HepG2 (cell line): ENCODE results near the gene KCNMA1. TPM values are rescaled to one million over a fixed set of nuclear protein-coding genes. Genes with fewer than 3 reads are reported as not detected.

Source experiments
- ATAC-seq: fragments of 200-7000 bp; cut with Tn5 transposase; 3 replicates; pipeline ENCODE4 v1.9.1; 2020; ENCODE audit warnings: mild to moderate bottlenecking, moderate library complexity
- BruUV-seq: library from RNA; stranded (reverse); fragments of 400-500 nt; replicated peaks from 2 replicates; lab custom pipeline; 2021; lab: Mats Ljungman, UMichigan
- CTCF ChIA-PET: fragments of 300-600 bp; formaldehyde crosslinking; extraction: SDS; loops from one replicate; lab custom pipeline; 2021; ENCODE audit warnings: low total read pairs, inconsistent platforms, low intra/inter-chr PET ratio; lab: Yijun Ruan, JAX
- POLR2A ChIA-PET: fragments of 350-600 bp; sonication (Branson Sonifier 250); formaldehyde crosslinking; loops from one replicate; lab custom pipeline; 2020; ENCODE audit warnings: antibody characterized with exemption, inconsistent platforms; lab: Yijun Ruan, JAX
- DNase-seq: peaks from one replicate; pipeline ENCODE4 v3.0.0-alpha.2; 2015; ENCODE audit warnings: low spot score
- FAIRE-seq: peaks from 3 replicates; lab custom pipeline; 2011; peaks lifted over from hg19 to GRCh38; lab: Jason Lieb, UNC
- H2AFZ ChIP-seq: one replicate; pipeline ENCODE4 v1.6.1; 2011; ENCODE audit warnings: low read length, inconsistent platforms
- H3K27ac ChIP-seq: fragments of 300-600 bp; 3 replicates; pipeline ENCODE4 v1.8.0; 2011; ENCODE audit warnings: mixed run types, mild to moderate bottlenecking, mixed read lengths, low read length, inconsistent platforms; ENCODE audit not compliant: insufficient read depth; ENCODE audit errors: extremely low read length
- H3K27me3 ChIP-seq, 2 experiments: fragments of 200-600 bp in 1 of 2; 2 replicates in 1 of 2; 3 replicates in 1 of 2; pipeline versions ENCODE4 v1.6.0 to v1.8.0; 2011; ENCODE audit warnings: low read length in 2 of 2, mild to moderate bottlenecking in 2 of 2, moderate library complexity in 2 of 2, inconsistent platforms in 1 of 2; ENCODE audit not compliant: insufficient read depth in 2 of 2, control insufficient read depth in 1 of 2
- H3K36me3 ChIP-seq, 2 experiments: fragments of 200-600 bp in 1 of 2; replicated peaks in 1 of 2; 2 replicates in 1 of 2; 3 replicates in 1 of 2; pipeline versions ENCODE4 v1.5.1 to v1.8.0; 2011; ENCODE audit warnings: low read length in 2 of 2, inconsistent platforms in 1 of 2; ENCODE audit not compliant: insufficient read depth in 2 of 2, control insufficient read depth in 1 of 2
- H3K4me1 ChIP-seq: 2 replicates; pipeline ENCODE4 v1.5.1; 2012; ENCODE audit warnings: low read length, inconsistent platforms; ENCODE audit not compliant: insufficient read depth
- H3K4me2 ChIP-seq: 2 replicates; pipeline ENCODE4 v1.6.0; 2011; ENCODE audit warnings: low read depth, low read length, inconsistent platforms
- H3K4me3 ChIP-seq, 3 experiments: fragments of 200-600 bp in 1 of 3; sonication (generic), shearing (Covaris generic) in 1 of 3; replicated peaks in 1 of 3; 2 replicates each; pipeline ENCODE4 v1.5.1; 2011 to 2016; ENCODE audit warnings: low read length in 3 of 3, inconsistent platforms in 2 of 3, low read depth in 2 of 3, mild to moderate bottlenecking in 2 of 3, control low read depth in 1 of 3, mixed read lengths in 1 of 3; ENCODE audit not compliant: insufficient read depth in 1 of 3
- H3K79me2 ChIP-seq: one replicate; pipeline ENCODE4 v1.6.1; 2011; ENCODE audit warnings: low read length, inconsistent platforms; ENCODE audit not compliant: insufficient read depth
- H3K9ac ChIP-seq: 2 replicates; pipeline ENCODE4 v1.6.0; 2011; ENCODE audit warnings: mild to moderate bottlenecking, low read depth, low read length, inconsistent platforms; ENCODE audit not compliant: insufficient read depth
- H3K9me3 ChIP-seq: 2 replicates; pipeline ENCODE4 v1.5.1; 2012; ENCODE audit warnings: mild to moderate bottlenecking, low read length
- H4K20me1 ChIP-seq: 2 replicates; pipeline ENCODE4 v1.6.0; 2011; ENCODE audit warnings: inconsistent platforms, mild to moderate bottlenecking, low read length, moderate library complexity; ENCODE audit not compliant: insufficient read depth
- GABPA ChIP-seq, 2 experiments: IDR thresholded peaks; 2 replicates each; pipeline ENCODE4 v1.6.1; 2011 to 2016; ENCODE audit warnings: low read depth in 2 of 2, low read length in 1 of 2, missing biosample characterization in 1 of 2, missing genetic modification characterization in 1 of 2
- HIVEP1 ChIP-seq: sonication (generic); formaldehyde crosslinking; IDR thresholded peaks from 2 replicates; pipeline ENCODE4 v1.4.0; 2020; ENCODE audit warnings: mild to moderate bottlenecking, missing genetic modification reagents
- KMT2B ChIP-seq: IDR thresholded peaks from 2 replicates; pipeline ENCODE4 v1.6.1; 2016; ENCODE audit warnings: missing genetic modification reagents, missing compliant biosample characterization
- SIN3A ChIP-seq: IDR thresholded peaks from 2 replicates; pipeline ENCODE4 v1.6.1; 2011; ENCODE audit warnings: low read depth, mild to moderate bottlenecking, control low read depth, low read length, borderline replicate concordance
- ZBTB42 ChIP-seq: sonication (generic); formaldehyde crosslinking; IDR thresholded peaks from 2 replicates; pipeline ENCODE4 v1.5.0; 2020; ENCODE audit warnings: mild to moderate bottlenecking, missing genetic modification reagents
- ZNF224 ChIP-seq: sonication (generic); formaldehyde crosslinking; IDR thresholded peaks from 2 replicates; pipeline ENCODE4 v1.5.0; 2020; ENCODE audit warnings: mild to moderate bottlenecking, missing genetic modification reagents
- ZNF24 ChIP-seq: fragments of 450-650 bp; IDR thresholded peaks from 2 replicates; pipeline ENCODE4 v1.6.1; 2017; ENCODE audit warnings: antibody characterized with exemption, mild to moderate bottlenecking
- ZNF678 ChIP-seq: sonication (generic); formaldehyde crosslinking; IDR thresholded peaks from 2 replicates; pipeline ENCODE4 v1.4.0; 2020; ENCODE audit warnings: mild to moderate bottlenecking, missing genetic modification reagents
- ZNF713 ChIP-seq: sonication (generic); formaldehyde crosslinking; IDR thresholded peaks from 2 replicates; pipeline ENCODE4 v1.4.0; 2020; ENCODE audit warnings: mild to moderate bottlenecking, missing genetic modification reagents
- WGBS: methylation state at CpG from one replicate; pipeline ENCODE4 v1.1.6; 2017; ENCODE audit warnings: low lambda C conversion rate; 5-methylcytosine and 5-hydroxymethylcytosine counted together
- in situ Hi-C: cut with HindIII; loops from 2 replicates; pipeline ENCODE4 v1.10.0; 2017; ENCODE audit warnings: low pct_unique_long_range_greater_than_20kb; ENCODE audit not compliant: extremely low pct_ligation_motif_present
- intact Hi-C: fragments of 100-400 bp; cut with micrococcal nuclease; formaldehyde crosslinking; loops from one replicate; pipeline ENCODE4 v1.10.0; 2022; ENCODE audit not compliant: unreplicated experiment
- polyA plus RNA-seq, 8 experiments: library from polyadenylated mRNA; depleted of rRNA in 3 of 8; stranded (reverse) in 7 of 8; unstranded in 1 of 8; fragments of >200 nt; fragmentation: Illumina TruSeq in 4 of 8; extraction: Trizol in 4 of 8; gene quantifications; 2 replicates each; pipeline versions ENCODE4 v1.2.1 to v1.2.3, GENCODE V29; 2011 to 2016; ENCODE audit warnings: low read depth in 4 of 8, missing spikeins in 1 of 8, mixed read lengths in 1 of 8; ENCODE audit not compliant: insufficient read depth in 1 of 8
- total RNA-seq, 5 experiments: library from RNA; depleted of rRNA; stranded (reverse); fragments of >200 nt; fragmentation: Illumina TruSeq; extraction: Trizol; gene quantifications; 2 replicates each; pipeline ENCODE4 v1.2.3, GENCODE V29; 2016; ENCODE audit warnings: low read depth in 1 of 5
- TF ChIP-seq, protein P1 (sequence below): sonication (generic); formaldehyde crosslinking; IDR thresholded peaks from 2 replicates; pipeline ENCODE4 v1.4.0; 2020; ENCODE audit warnings: mild to moderate bottlenecking, missing genetic modification reagents
- TF ChIP-seq, protein P2 (sequence below): IDR thresholded peaks from 2 replicates; pipeline ENCODE4 v1.6.1; 2016
- TF ChIP-seq, protein P3 (sequence below): sonication (generic); formaldehyde crosslinking; IDR thresholded peaks from 2 replicates; pipeline ENCODE4 v1.5.0; 2020; ENCODE audit warnings: missing genetic modification reagents, mild to moderate bottlenecking, borderline replicate concordance
- TF ChIP-seq, protein P4 (sequence below): sonication (generic); formaldehyde crosslinking; IDR thresholded peaks from 2 replicates; pipeline ENCODE4 v1.4.0; 2020; ENCODE audit warnings: low read depth, mild to moderate bottlenecking, missing genetic modification reagents
- TF ChIP-seq, protein P5 (sequence below): sonication (generic); formaldehyde crosslinking; IDR thresholded peaks from 2 replicates; pipeline ENCODE4 v1.4.0; 2020; ENCODE audit warnings: missing genetic modification reagents
- TF ChIP-seq, protein P6 (sequence below): IDR thresholded peaks from 2 replicates; pipeline ENCODE4 v1.6.1; 2016; ENCODE audit warnings: low read depth, control low read depth

KCNMA1 gene
- total and polyA plus RNA-seq, 2 of the 13 experiments (the other 11 are each of a cell fraction or from before 2014, with no cell fraction given), result 0.02 TPM; not detected in 1

DNA sequence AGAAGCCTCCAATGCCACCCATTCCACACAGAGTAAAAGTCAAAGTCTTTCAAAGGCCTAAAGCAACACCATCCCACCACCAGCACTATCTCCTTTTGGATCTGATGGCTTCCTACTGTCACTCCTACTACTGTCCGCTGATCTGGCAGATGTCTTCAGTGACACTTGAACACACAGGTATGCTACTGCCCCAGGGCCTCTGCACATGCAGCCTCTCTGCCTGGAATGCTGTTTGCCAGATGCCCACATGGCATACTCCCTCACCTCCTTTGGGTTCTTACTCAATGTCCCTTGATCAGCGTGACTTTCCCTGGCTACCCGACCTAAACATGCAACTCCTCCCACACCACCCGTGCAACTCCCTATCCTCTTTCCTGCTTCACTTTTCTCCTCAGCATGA is 512.4 kb downstream of the KCNMA1 start (continued):
- no peak for TF ChIP-seq ZNF678 (CRISPR knock-in tag)
- TF ChIP-seq, protein P1, sequence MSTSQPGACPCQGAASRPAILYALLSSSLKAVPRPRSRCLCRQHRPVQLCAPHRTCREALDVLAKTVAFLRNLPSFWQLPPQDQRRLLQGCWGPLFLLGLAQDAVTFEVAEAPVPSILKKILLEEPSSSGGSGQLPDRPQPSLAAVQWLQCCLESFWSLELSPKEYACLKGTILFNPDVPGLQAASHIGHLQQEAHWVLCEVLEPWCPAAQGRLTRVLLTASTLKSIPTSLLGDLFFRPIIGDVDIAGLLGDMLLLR (CRISPR knock-in tag), result no peak
- TF ChIP-seq, protein P2, sequence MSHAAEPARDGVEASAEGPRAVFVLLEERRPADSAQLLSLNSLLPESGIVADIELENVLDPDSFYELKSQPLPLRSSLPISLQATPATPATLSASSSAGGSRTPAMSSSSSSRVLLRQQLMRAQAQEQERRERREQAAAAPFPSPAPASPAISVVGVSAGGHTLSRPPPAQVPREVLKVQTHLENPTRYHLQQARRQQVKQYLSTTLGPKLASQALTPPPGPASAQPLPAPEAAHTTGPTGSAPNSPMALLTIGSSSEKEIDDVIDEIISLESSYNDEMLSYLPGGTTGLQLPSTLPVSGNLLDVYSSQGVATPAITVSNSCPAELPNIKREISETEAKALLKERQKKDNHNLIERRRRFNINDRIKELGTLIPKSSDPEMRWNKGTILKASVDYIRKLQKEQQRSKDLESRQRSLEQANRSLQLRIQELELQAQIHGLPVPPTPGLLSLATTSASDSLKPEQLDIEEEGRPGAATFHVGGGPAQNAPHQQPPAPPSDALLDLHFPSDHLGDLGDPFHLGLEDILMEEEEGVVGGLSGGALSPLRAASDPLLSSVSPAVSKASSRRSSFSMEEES (CRISPR knock-in tag), result no peak
- no peak for TF ChIP-seq ZNF24
- no peak for TF ChIP-seq ZNF224 (CRISPR knock-in tag)
- TF ChIP-seq, all 625 proteins: peak for 0

DNA sequence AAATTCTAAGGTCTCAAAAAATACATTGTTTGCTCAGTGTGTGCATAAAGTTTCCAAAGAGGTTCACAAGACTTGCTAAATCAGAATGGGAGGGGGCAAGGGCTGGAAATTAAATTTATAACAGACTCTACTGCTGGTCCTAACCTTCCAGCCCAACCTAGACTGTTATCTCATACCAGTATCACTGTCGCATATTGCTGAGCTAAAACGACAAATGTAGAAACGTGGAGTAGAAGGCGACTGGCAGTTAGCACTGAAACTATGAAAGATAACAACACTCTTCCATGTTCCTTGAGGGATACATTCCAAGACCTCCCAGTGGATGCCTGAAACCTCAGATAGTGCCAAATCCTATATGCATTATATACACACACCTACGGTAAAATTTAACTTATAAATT is 514.3 kb downstream of the KCNMA1 start:
- no peaks in the 10 kb centered on the region for H3K4me1 ChIP-seq
- intact Hi-C loops, result no loop called here
- no TSS peak for BruUV-seq
- H3K79me2 ChIP-seq, result no peaks in the 10 kb centered on the region
- H3K4me2 ChIP-seq, result no peak overlapping the region
- no peaks in the 10 kb centered on the region for H3K36me3 ChIP-seq
- 47% methylated on average over 5 of the region's 5 CpGs for WGBS
- H4K20me1 ChIP-seq, result no peaks in the 10 kb centered on the region
- no peak for ATAC-seq
- POLR2A ChIA-PET, result no interaction called here
- DNase-seq, result no peak
- H2AFZ ChIP-seq, result no peak overlapping the region
- peaks cover 0 to 22% of the 10 kb centered on the region in 2 experiments; a peak in 1 of 5 replicates for H3K27me3 ChIP-seq
- in situ Hi-C loops, result no loop called here
- H3K27ac ChIP-seq, result no peak overlapping the region
- no peak for FAIRE-seq
- no peak overlapping the region for H3K9ac ChIP-seq
- H3K9me3 ChIP-seq, result no peaks in the 10 kb centered on the region
- H3K4me3 ChIP-seq, result no peak overlapping the region
- CTCF ChIA-PET, result no interaction called here
- TF ChIP-seq GABPA (IDR thresholded peaks at IDR 0.05; ENCODE audit: low read depth, low read length) (no peak), GABPA (CRISPR knock-in tag; IDR thresholded peaks at IDR 0.05; ENCODE audit: low read depth) (no peak), KMT2B (CRISPR knock-in tag) (no peak), HIVEP1 (no peak), ZBTB42 (no peak), ZNF713 (CRISPR knock-in tag) (no peak), SIN3A (no peak)
- TF ChIP-seq, protein P3, sequence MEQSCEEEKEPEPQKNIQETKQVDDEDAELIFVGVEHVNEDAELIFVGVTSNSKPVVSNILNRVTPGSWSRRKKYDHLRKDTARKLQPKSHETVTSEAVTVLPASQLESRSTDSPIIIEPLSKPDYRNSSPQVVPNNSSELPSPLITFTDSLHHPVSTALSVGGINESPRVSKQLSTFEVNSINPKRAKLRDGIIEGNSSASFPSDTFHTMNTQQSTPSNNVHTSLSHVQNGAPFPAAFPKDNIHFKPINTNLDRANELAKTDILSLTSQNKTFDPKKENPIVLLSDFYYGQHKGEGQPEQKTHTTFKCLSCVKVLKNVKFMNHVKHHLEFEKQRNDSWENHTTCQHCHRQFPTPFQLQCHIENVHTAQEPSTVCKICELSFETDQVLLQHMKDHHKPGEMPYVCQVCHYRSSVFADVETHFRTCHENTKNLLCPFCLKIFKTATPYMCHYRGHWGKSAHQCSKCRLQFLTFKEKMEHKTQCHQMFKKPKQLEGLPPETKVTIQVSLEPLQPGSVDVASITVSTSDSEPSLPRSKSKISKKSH (CRISPR knock-in tag), result no peak
- TF ChIP-seq, protein P4, sequence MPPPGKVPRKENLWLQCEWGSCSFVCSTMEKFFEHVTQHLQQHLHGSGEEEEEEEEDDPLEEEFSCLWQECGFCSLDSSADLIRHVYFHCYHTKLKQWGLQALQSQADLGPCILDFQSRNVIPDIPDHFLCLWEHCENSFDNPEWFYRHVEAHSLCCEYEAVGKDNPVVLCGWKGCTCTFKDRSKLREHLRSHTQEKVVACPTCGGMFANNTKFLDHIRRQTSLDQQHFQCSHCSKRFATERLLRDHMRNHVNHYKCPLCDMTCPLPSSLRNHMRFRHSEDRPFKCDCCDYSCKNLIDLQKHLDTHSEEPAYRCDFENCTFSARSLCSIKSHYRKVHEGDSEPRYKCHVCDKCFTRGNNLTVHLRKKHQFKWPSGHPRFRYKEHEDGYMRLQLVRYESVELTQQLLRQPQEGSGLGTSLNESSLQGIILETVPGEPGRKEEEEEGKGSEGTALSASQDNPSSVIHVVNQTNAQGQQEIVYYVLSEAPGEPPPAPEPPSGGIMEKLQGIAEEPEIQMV (CRISPR knock-in tag), result no peak
- TF ChIP-seq, protein P5, sequence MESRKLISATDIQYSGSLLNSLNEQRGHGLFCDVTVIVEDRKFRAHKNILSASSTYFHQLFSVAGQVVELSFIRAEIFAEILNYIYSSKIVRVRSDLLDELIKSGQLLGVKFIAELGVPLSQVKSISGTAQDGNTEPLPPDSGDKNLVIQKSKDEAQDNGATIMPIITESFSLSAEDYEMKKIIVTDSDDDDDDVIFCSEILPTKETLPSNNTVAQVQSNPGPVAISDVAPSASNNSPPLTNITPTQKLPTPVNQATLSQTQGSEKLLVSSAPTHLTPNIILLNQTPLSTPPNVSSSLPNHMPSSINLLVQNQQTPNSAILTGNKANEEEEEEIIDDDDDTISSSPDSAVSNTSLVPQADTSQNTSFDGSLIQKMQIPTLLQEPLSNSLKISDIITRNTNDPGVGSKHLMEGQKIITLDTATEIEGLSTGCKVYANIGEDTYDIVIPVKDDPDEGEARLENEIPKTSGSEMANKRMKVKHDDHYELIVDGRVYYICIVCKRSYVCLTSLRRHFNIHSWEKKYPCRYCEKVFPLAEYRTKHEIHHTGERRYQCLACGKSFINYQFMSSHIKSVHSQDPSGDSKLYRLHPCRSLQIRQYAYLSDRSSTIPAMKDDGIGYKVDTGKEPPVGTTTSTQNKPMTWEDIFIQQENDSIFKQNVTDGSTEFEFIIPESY, result no peak
- TF ChIP-seq, protein P6, sequence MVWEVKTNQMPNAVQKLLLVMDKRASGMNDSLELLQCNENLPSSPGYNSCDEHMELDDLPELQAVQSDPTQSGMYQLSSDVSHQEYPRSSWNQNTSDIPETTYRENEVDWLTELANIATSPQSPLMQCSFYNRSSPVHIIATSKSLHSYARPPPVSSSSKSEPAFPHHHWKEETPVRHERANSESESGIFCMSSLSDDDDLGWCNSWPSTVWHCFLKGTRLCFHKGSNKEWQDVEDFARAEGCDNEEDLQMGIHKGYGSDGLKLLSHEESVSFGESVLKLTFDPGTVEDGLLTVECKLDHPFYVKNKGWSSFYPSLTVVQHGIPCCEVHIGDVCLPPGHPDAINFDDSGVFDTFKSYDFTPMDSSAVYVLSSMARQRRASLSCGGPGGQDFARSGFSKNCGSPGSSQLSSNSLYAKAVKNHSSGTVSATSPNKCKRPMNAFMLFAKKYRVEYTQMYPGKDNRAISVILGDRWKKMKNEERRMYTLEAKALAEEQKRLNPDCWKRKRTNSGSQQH (CRISPR knock-in tag), result no peak
